Hepatocyte (in vitro differentiated cells): ENCODE data around the gene NEUROG1.

ENCODE experiments used
- EZH2 ChIP-seq: fragments of 200-600 bp; sonication (generic); IDR thresholded peaks from 2 replicates; pipeline ENCODE4 v1.6.1; 2016; ENCODE audit warnings: antibody characterized with exemption, mild to moderate bottlenecking, borderline replicate concordance
- EZH2phosphoT487 ChIP-seq: fragments of 200-600 bp; sonication (generic); IDR thresholded peaks from one replicate; pipeline ENCODE4 v1.6.1; 2018; ENCODE audit warnings: antibody characterized with exemption, mild to moderate bottlenecking, low read depth, moderate library complexity; ENCODE audit not compliant: unreplicated experiment, severe bottlenecking
- TF ChIP-seq, protein P1 (sequence below): fragments of 200-600 bp; sonication (generic); IDR thresholded peaks from 2 replicates; pipeline ENCODE4 v1.5.1; 2016; ENCODE audit warnings: antibody characterized with exemption, mild to moderate bottlenecking; ENCODE audit not compliant: poor library complexity

DNA sequence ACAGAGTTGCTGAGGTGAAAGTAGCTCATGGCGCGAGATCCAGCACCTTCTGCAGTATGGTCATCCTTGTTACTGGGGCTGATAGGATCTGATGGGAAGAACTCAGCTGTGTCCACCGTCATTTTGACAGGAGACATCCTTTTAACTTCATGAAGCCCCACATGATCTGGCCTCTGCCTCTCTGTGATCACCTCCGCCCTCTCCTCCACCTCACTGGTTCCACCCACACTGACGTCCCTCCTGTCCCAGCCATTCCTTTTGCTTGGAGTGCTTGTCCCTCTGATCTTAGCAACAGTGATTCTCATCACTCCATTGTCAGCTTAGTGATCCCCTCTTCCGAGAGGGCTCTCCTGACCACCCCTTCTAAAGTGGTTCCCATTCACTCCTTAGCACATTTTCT, 25.8 kb downstream of the NEUROG1 start:
- TF ChIP-seq, protein P1, sequence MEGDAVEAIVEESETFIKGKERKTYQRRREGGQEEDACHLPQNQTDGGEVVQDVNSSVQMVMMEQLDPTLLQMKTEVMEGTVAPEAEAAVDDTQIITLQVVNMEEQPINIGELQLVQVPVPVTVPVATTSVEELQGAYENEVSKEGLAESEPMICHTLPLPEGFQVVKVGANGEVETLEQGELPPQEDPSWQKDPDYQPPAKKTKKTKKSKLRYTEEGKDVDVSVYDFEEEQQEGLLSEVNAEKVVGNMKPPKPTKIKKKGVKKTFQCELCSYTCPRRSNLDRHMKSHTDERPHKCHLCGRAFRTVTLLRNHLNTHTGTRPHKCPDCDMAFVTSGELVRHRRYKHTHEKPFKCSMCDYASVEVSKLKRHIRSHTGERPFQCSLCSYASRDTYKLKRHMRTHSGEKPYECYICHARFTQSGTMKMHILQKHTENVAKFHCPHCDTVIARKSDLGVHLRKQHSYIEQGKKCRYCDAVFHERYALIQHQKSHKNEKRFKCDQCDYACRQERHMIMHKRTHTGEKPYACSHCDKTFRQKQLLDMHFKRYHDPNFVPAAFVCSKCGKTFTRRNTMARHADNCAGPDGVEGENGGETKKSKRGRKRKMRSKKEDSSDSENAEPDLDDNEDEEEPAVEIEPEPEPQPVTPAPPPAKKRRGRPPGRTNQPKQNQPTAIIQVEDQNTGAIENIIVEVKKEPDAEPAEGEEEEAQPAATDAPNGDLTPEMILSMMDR: no peak
- TF ChIP-seq EZH2phosphoT487 (no peak), EZH2 (no peak)
